NCI-H2196 (cell line): ENCODE measurements around the gene PRAC2.
"Not testable (repeated sequence)": the region's sequence is repeated elsewhere in the genome, so short reads cannot be mapped to it uniquely, and the experiment has no call there.

Experiments used
- DNase-seq: peaks from one replicate; lab custom pipeline; 2025; ENCODE audit not compliant: unreplicated experiment; lab: John Stamatoyannopoulos, UW

The PRAC2 gene

DNA sequence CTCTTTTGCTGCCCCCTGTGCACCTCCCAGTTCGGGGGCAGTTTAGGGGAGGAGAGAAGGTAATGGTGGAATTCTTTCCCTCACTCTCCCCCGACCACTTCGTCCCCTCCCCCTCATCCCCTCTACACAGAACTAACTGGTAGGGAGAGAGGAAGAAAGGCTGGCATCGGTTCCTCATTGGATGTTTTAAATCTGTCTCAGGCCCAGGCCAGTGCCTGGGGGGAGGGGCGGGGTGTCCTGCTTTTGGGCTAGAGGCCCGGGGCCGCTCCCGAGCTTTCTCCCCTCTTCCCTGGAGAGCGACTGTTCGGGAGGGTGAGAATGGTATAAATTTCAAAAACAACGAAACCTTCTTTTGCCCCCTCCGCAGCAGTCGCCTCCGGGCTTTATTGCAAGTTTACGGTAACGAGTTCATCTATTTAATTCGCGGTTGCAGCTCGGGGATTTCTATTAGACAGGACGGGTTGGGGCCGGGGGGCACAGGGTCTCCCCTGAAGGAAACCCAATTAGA, at the start of gene PRAC2:
Gene PRAC2 (plus strand): TSS at position 271 of the 508 bp plus-strand sequence. CDS start 1,226 bp downstream, outside the sequence.
- DNase-seq = no peak

DNA sequence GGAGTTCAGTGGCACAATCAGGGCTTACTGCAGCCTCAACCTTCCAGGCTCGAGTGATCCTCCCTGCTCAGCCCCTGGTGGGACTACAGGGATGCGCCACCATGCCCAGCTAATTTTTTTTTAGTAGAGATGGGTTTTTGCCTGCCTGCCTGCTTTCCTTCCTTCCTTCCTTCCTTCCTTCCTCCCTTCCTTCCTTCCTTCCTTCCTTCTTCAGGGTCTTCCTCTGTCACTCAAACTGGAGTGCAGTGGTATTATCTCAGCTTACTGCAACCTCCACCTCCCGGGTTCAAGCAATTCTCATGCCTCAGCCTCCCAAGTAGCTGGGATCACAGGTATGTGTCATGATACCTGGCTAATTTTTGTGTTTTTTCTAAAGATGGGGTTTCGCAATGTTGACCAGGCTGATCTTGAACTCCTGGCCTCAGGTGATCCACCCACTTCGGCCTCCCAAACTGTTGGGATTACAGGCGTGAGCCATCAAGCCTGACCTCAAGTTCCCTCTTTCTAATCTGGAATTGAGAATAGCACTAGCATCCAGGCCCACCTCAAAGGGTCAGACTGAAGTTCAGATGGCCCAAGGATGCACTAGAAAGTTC, 45.9 kb upstream of the PRAC2 start:
- DNase-seq = no peak

DNA sequence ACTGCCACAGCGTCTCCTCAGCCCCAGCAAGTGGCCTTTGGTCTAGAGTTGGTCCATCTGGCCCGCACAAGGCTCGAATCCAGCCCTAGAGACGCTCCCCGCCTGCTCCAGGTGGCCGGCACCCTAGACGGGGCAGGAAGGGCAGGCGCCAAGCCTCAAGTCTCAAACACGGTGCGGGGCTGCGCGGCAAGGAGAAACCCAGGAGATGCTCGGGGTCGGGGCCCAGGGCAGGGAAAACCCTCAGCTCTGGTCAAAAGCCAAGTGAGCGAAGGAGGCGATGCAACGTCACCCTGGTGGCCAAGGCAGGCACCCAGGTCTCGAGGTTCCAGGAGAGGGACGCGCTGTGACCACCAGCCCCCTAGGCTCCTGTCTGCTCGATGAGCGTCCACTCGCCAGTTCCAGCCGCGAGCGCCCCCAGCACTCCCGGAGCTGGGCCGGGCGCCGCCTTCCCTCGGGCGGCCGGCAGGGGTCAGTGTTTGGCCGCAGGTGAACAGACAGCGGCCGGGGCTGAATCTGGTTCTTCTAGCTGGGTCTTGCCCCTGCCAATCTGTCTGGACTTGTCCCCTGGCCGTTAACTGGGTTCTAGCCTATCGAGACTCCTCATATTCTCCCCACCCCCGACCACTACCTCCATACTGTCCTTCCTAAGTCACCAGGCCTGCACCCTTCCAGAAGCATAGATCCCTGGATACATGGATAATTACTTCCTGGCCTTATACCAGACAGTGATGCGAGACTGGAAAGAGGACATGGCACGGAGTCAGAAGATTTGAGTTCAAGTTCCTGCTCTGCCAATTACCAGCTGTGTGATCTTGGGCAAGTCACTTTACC, 44.6 kb upstream of the PRAC2 start:
- DNase-seq = peak; percentile 79

DNA sequence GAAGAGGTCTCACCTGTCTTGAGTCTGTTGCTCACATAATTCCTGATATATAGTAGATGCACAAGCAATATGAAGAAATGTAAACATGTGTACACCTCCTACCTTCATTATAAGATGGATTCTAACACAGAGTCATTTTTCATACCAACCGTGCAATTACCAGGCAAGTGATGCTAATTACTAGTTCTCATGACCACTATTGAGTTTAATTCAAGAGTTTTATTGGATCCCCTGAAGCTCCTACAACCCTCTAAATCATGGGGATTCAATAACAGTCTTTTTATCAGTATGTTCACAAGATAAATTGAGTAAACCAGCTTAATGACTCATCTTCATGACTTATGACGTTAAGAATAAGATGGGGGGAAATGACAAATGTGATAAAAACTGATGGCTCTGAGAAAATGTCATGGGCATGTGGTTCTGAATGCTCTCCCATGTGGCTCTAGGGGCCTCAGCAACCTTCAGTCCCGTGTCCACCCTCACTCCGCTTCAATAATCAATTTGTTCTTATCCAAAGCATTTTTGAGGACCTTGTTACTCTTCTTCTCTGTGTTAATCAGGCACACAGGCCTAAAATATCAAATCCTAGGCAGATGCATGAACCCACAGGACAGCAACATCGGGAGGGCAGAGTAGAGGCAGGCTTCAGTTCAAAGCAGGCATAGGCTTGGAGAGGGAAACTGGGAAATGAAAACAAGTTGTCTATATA, 43.4 kb upstream of the PRAC2 start:
- DNase-seq = no peak

DNA sequence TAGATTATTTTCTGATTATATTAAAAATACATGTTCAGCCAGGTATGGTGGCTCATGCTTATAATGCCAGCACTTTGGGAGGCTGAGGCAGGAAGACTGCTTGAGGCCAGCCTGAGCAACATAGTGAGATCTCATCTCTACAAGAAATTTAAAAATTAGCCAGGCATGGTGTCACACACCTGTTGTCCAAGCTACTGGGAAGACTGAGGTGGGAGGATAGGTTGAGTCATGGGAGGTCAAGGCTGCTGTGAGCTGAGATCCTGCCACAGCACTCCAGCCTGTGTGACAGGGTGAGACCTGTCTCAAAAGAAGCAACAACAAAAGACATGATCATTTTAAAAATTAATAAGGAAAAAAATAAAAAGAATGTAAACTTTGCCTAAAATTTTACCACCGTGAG, 41.4 kb upstream of the PRAC2 start:
- no peak for DNase-seq

DNA sequence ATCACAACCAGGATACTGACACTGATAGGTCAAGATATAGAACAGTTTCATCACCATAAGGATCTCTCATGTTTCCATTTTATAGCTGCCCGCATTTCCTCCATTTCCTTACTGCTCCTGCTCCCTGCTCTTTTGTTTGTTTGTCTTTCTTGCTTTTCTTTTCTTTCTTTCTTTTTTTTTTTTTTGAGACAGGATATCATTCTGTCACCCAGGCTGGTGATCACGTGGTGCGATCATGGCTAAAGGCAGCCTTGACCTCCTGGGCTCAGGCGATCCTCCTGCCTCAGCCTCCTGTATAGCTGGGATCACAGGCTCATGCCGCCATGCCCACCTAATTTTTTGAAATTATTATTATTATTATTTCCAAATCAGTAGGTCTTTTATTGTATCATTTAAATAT, 32.3 kb upstream of the PRAC2 start:
- no peak for DNase-seq

DNA sequence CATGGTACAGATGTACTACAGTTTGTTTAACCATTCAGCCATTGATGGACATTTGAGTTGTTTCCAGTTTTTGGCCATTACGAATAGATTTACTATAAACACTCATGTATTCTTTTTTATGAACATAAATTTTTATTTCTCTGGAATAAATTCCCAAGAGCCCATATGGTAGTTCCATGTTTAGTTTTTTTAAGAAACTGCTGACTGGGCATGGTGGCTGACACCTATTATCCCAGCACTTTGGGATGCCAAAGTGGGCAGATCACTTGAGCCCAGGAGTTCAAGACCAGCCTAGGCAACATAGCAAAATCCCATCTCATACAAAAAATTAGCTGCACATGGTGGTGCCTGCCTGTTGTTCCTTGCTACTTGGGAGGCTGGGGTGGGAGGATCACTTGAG, 30.9 kb upstream of the PRAC2 start:
- DNase-seq = no peak

DNA sequence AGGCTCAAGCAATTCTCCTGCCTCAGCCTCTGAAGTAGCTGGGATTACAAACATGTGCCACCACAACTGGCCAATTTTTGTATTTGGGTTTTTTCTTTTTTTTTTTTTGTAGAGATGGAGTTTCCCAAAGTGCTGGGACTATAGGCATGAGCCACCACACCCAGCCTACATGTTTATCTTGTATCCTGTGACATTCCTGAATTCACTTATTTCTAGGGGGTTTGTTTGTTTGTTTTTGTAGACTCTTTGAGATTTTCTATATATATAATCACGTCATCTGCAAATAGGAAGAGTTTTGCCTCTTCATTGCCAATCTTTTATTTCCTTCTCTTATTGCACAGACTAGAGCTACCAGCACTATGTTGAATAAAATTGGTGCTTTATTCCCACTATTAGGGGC, 29.8 kb upstream of the PRAC2 start:
- DNase-seq = no peak

DNA sequence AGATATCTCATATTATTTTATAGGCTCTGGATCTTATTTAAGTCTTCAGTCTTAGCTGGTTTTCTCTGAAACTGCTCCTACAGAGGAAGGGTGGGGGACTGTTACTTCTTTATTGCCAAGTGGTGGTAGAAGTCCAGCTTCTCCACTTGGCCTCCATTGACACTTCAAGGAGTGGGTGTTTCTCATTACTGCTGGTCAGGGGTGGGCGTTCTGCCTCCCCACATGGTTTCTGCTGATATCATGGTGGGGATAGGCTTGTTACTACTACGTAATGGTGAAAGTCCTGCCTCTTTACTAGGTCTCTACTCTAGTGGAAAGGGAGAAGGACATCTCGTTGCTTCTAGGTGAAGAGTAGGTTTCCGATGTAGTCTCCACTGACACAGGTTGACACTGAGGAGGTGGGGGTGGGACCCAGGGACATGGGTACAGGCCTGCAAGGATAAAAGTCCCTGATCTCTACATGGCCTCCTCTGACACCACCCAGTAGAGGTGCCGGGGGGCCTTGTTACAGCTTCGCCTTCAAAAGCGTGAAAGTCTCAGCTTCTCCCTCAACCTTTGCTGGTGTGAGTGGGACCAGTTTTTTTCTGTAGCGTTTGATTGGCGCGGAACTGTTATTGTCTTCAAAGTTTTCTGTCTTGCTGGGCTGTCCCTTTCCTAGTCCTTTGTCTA, 21.0 kb upstream of the PRAC2 start:
- no peak for DNase-seq

DNA sequence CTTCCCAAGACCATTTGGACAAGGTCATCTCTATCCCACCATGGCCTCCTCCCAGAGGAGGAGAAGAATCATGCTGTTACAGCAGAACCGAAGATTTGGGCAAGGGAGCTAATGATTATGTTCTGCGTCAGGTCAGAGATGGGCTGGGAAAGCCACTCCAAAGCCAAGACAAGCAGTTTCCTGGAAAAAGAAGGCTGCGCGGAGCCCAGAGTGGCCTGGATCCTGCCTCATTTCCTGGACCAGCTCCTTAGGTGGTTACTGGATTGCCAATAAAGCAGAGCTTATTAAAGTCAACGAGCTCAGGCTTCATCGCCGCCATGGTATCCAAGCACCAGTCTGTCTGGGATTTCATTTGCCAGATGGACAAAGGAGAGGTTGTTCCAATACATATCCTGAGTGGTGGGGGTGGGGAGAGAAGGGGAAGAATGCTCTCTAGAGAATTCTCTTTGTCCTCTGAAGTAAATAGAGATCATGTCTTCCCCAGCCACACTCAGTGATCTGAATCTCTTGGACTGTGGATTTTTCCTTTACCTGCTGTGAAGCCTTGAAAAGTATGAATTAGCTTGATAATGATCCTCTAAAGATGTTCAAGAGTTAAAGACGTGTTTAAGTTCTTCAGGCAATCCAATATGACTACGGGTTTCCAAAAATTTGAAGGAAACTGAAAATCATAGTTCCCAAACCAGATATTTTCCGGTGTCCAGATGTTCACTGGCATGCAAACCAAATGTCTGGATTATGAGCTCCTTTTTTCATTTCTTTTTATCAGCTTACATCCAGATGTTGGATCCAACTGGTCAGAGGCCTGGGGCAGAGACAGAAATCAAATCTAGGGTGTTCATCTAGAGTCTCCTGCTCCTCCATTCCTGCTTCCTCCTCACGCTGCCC, 18.4 kb upstream of the PRAC2 start:
- peak; percentile 58 for DNase-seq

DNA sequence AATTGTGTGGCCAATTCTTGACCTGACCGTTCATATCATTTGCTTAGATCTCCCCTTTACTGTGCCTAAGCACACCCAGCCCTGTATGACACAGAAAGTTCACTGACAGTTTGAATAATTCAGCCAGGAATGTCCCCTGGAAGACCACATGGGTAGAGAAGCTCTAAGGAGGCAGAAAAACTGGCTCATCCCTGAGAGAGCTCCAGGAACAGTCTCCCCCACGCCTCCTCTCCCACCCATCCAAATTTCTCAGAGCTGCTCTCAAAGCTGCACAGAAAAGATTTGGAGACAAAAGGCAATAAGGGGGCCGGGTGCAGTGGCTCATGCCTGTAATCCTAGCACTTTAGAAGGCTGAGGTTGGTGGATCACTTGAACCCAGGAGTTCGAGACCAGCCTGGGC, 11.9 kb upstream of the PRAC2 start:
- no peak for DNase-seq

DNA sequence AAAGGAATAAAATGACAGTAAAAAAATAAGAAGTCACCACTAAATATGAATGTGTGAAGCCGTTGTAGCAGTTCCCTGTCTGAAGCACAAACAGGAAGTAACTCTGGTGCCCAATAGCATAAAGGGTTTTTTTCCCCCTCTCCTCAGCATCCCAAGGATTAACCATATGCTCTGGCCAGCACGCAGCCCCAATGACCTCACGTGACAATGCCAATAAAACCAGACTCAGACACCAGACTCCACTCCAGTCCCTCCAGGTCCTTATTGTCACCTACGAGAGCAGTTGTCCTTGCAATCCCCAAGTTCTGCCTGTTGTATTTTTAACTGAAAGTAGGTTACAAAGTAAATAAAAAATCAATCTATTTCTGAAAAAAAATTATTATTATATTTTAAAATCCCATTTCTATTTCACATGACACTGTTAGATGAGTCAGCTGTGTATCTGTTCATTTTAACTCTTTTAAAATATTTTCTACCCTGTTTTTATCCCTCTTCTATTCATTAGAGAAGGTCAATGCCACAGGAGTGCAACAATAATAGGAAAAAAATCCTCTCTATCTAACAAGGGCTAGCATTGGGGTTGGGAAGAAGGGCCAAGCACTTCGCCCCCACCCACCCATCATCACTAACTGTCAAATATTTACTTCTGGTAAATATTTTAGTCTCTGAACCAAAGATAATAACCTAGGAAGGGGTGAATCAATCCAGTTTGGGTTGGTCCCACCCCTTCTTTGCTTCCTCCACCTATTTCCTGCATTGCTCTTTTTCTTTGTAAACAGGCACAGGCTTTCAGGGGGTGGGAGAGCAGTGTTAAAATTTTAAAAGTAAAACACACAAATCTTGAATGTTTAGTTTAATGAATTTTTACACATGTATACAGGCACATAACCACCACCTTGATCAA, 7.2 kb upstream of the PRAC2 start:
- no peak for DNase-seq

DNA sequence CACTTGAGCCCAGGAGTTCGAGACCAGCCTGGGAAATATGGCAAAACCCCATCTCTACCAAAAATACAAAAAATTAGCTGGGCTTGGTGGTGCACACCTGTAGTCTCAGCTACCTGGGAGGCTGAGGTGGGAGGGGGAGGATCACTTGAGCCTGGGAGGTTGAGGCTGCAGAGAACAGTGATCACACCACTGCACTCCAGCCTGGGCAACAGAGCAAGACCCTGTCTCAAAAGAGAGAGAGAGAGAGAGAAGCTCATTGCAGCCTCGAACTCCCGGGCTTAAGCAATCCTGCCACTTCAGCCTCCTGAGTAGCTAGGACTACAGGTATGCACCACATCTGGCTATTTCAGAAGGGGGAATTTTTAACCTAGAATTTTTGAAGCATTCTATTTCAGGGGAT, 6.4 kb upstream of the PRAC2 start:
- not testable (repeated sequence) for DNase-seq

DNA sequence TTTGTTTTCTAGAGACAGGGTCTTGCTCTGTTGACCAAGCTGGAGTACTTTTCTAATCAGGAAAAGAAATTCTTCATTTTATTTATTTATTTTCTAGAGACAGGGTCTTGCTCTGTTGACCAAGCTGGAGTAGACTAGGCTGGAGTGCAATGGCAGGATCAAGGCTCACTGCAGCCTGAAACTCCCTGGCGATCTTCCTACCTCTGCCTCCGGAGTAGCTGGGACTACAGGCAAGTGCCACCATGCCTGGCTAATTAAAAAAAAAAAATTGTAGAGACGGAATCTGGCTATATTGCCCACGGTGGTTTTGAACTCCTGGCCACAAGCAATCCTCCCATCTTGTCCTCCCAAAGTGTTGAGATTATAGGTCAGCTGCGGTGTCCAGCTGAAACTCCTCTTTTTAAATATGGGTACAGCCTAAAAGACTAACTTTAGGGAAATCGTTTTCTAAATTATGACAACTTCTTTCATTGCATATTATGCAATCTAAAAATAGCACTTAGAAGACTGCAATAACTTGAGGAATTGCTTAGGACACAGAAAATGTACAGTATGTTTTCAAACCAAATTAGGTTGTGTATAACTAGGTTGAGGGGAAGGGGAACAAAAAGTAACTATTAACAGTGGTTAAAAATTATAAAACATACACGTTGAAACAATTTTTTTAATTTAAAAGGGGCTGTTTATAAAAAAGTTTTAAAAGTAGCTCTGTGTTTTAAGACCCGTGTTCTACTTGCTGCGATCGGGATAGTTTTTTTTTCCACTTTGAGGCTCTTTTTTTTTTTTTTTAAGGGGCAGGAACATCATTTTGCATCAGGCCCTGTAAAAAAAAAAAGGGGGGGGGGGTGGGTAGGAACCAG, 5.4 kb upstream of the PRAC2 start:
- DNase-seq = no peak

DNA sequence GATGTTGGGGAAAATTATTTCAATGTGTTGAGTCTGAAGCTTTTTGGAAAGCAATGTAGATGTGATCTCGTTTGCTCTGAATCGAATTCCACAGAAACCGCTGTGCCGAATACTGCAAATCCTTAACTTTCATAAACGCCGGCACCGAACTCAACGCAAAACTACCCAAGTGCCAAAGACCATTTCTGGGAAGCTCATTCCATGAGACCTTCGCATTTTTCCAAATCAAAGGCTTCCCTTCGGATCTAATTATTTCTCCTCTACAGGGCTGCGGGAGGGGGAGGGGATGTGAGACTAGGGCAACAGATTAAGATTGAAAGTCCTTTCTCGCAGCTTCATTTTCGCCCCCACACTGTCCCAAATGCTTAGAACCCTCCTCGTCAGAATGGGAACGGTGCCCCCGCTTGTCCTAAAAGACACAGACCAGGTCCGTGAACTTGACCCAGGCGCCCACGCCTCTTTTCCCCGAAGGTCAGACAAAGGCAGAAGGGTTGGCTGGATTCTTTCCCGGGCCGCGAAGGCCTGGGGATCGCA, 4.7 kb upstream of the PRAC2 start:
- no peak for DNase-seq

DNA sequence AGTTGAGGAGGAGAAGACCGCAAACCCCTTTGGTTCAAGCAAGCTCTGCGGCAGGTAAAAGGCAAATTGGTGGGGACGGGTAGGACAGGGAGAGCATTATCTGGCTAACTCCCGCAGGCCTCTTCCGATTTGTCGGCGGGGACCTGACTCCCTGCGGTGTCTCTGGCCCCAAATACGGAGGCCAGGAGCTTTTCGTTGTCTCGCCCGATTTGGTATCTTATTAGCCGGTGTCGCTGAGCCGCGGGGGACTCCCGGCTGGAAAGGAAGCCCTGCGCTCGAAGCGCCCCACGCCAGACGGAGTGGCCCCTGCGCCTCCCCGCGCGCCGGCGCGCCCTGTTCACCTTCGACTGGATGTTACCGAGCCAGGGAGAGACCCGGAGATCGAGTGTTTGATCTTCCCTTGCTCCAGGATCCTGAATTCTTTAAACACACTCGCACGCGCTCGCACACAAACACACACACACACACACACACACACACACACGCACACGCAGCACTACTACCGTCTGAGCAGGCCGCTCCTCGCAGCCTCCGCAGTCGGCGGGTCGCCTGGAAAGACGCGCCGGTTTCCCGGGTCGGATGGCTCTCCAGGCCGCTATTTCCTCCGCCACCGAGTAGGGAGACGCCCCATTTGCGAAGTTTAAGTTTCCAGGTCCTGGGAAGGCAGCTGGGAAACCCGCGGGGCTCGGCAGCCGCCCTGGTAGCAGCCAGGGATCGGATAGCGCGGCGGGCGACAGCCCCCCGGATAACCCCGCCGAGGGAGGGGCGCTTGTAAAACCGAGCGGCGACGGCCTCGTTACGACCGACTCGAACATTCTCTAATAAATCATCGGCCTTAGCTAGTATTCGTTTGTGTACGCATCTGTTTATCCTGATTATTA, 4.0 kb upstream of the PRAC2 start:
- no peak for DNase-seq

DNA sequence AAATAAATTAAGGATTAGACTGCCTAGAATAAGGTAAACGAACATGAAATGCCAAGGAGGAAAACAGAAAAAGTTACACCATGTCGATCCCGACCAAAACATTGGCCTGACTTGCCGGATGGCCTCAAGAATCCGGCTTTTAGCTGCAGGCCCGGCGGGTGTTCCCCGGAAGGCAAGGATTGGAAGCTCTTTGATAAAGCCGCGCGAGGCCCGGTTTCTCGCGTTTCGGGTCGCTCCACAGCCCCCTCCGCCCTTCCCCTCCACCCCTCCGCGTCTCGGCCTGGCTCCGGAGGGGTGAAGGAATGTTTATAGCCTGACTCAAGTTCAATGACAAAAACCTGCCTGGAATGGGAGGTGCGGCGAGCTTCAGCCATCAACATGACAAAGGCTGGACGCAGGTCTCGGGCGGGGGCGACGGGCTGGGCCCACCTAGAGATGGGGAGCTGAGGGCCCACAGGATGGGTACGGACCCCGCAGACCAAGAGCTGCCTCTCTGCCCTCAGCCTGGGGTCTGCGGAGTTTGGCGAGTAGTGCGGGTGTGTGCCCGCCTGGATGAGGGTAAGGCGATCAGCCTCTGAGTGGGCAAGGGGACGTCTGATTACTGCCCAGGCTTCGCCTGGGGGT, 3.2 kb upstream of the PRAC2 start:
- DNase-seq = no peak
